NCI-H748 (cell line): ENCODE measurements around the gene MAMDC4.
"Not testable (repeated sequence)": the region's sequence is repeated elsewhere in the genome, so short reads cannot be mapped to it uniquely, and the experiment has no call there.

Source experiments
- DNase-seq: peaks from one replicate; lab custom pipeline; 2025; ENCODE audit not compliant: unreplicated experiment; lab: John Stamatoyannopoulos, UW

The MAMDC4 gene

GRCh38 chr9:136851941-136852663, at the start of gene MAMDC4:
Gene MAMDC4 (plus strand): TSS chr9:136852346. CDS start chr9:136852417, 71 bp downstream.
- no peak for DNase-seq

GRCh38 chr9:136803009-136803550, 49.1 kb upstream of the MAMDC4 start:
- DNase-seq, result not testable (repeated sequence)

GRCh38 chr9:136803551-136804508, 48.3 kb upstream of the MAMDC4 start:
- no peak for DNase-seq

DNA sequence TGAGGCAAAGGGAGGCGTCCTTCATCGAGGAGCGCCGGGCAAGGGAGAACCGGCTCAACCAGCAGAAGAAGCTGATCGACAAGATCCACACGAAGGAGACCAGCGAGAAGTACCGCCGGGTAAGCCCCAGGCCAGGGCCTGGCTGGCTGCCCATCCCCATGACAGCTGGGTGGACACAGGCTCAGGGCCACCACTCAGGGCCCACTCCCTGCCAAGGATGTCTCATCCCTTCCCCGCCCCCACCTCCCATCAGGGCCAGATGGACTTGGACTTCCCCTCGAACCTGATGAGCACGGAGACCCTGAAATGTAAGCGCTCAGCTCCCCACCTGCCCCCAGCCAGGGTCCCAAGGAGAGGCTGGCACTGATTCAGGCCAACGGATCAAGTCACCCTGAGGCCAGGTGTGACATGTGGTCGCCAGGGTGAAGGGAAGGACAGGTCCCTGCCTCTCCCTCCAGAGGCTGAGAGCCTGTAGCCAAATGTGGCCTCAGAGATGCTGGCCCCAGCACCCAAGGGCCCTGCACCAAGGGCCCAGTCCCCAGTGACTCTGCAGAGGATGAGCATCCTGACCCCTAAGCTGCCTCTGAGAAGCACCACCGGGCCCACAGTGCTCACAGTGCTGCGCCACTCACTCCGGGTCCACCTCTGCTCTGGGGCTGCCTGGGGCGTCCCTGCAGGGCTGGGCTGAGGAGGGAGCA, 47.5 kb upstream of the MAMDC4 start:
- no peak for DNase-seq

DNA sequence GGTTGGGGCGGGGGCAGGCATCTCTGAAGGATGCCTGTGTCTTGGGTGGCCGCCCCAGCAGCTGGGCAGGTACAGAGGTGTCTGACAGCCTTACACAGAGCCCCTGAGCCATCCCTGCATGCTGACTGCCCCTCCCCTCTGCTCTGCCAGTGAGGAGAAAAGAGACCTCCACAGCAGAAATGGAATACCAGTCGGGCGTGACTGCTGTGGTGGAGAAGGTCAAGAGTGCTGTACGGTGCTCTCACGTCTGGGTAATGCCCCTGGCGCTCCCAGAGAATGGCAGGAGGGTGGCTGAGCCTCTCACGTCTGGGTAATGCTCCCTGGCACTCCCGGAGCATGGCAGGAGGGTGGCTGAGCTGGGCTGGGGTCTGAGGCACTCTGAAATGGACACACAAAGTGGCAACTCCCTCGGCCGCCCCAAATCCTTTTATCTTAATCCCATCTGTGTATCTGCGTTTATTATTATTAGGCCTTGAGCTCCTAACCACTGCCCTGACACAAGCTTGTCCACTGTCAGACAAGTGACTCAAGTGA, 46.9 kb upstream of the MAMDC4 start:
- no peak for DNase-seq

GRCh38 chr9:136806067-136806466, 46.1 kb upstream of the MAMDC4 start:
- no peak for DNase-seq

GRCh38 chr9:136806631-136807201, 45.4 kb upstream of the MAMDC4 start:
- no peak for DNase-seq

GRCh38 chr9:136807281-136808074, 44.7 kb upstream of the MAMDC4 start, which contains the start of gene RABL6:
Gene RABL6 (plus strand): TSS chr9:136807948. CDS start chr9:136808197, 249 bp downstream.
- DNase-seq, result peak; percentile 84

DNA sequence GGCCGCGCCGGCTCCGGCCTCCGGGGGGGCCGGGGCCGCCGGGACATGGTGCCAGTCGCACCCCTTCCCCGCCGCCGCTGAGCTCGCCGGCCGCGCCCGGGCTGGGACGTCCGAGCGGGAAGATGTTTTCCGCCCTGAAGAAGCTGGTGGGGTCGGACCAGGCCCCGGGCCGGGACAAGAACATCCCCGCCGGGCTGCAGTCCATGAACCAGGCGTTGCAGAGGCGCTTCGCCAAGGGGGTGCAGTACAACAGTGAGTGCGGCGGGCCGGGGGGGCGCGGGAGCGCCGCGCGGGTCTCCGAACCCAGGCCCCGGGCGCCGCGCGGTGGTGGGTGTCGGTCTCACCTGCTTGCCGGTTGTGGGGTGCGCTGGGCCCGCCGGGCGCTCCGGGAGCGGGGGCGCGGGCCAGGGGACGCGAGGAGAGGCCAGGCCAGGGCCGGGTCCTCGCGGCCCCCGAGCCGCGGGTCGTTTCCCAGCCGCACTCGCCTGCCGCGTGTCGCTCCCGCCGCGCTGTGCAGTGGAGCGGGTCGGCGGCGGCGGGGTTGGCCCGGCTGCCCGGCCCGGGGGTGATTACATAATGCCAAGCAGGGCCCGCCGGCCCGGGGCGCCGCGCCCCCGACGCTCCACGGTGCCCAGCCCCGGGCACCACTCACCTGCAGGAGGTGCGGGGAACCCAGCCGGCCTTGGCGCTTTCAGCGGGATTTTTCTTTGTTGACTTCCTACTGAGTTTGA, 43.9 kb upstream of the MAMDC4 start:
- DNase-seq, result peak; percentile 35

- no peak for DNase-seq
Observed at GRCh38 chr9:136808806-136809158, 43.4 kb upstream of the MAMDC4 start.

DNA sequence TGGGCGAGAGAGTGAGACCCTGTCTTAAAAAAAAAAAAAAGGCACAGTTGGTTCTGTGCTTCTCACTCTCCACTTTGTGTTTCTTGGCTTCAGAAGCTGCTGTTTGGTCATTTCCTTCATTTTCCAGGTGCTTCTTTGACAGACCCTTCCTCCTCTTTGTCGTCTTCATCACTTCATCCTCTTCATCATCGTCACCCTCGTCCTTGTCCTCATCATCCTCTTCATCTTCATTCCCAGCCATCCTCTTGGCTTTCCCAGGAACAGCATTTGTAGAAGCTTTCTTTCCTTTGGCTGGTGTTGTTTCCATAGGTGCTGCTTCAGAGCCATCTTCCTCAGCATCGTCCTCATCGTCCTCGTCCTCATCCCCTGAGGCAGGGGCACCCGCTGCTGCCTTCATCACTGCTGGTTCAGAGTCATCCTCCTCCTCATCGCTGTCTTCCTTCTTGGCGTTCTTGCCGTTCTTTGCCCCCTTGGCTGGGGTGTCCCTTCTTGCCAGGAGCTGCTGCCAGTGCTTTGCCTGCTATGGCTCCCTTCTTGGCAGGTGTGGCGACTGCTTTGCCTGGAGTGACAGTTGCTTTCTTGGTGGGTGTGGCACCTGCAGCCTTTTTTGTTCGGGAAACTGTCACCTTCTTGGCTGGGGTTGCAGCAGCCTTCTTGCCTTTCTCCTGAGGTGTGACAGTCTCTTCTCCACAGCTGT, 37.3 kb upstream of the MAMDC4 start:
- no peak for DNase-seq

DNA sequence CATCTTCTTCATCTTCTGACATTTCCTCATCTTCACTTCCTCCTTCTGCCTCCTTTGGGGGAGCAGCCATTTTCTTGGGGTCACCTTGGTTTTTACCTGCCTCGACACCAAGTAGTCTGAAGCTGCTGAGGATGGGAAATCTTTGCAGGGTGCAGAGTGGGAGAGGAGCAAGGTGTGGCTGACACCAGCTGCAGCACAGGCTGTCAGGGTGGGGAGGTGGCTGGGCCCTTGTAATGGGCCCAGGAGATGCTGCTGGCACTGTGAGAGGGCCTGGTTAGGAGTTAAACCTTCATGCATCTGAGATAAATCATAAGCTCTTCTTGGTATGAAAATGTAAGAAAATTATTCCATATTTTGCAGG, 36.7 kb upstream of the MAMDC4 start:
- DNase-seq, result no peak

DNA sequence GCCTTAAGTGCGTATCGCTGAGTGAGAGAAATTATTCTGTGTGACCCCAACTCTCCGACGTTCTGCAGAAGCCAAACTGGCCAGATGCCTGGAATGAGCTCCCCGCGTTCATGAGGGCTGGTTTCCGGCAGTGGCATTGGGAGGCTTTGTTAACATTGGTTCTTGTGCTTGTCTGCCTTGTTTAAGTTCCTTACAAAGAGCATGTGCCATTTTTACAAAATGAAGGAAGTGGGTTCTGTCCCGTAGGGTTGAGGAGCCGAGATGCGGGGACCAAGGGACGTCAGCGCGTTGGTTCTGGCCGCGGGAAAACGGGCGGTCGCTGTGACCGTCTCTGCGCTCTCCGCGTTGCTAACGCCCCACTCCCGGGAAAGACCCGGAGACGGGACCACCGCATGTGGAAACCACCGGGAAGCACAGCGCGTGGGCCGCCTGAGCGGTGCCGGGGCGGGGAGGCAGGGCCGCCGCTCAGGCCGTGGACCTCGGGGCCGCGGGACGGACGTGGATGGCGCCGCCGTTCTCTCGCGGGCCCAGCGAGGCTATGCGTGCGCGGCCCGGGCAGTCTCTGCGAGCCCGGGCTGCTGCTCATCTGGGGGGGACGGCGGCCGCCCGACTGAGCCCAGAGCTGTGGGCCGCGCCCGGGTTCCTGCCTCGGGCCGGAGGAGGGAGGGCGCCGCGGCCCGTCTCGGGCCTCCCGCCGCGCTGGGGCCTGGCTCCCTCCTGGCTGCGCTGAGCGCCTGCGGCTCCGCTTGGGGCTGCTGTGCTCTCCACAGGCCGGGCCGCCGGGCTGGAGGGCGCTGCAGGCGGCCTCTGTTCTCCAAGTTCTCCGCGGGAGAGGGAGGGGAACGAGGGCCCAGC, 30.9 kb upstream of the MAMDC4 start:
- no peak for DNase-seq

DNA sequence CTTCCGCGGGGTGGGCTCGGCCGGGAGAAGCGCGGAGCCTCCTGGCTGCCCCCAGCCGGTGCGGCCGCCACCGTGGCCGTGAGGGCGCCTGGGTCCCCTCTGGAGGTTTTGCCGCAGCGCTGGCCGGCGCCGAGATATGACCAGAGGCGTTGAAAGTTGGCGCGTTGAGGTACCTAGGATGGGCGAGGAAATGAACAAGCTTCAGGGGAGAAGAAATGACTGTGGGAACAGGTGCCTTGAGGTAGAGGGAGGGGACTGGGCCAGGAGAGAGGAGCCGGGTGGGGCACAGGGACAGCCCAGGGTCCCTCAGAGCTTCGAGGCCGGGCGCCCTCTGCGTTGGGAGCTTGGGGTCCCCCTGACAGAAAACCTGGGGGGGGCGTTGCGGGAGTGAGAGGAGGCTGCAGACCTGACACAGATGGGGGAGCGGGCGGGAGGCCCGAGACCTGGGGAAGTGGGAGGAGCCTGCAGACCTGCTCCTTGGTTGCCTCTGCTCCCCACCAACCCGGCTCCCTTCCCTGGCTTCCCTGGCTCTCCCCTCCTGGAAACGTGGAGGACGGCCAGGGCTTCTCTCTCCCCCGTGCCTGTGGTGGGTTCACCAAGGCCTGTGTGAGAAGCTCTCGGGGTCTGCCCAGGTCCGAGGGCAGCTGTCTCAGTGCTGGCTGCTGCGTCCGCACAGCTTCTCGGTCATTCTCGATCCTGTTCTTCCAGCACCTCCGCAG, 30.2 kb upstream of the MAMDC4 start:
- DNase-seq, result no peak

GRCh38 chr9:136823136-136824046, 28.8 kb upstream of the MAMDC4 start:
- peak; percentile 31 for DNase-seq
